Measurements from ENCODE around the gene LSS. TPM values are rescaled to one million over a fixed set of nuclear protein-coding genes. Genes with fewer than 3 reads are reported as not detected.

Gene LSS
- total RNA-seq, 4 donors from 2014 or later: 60.8 to 165 (median 81.7) TPM

DNA sequence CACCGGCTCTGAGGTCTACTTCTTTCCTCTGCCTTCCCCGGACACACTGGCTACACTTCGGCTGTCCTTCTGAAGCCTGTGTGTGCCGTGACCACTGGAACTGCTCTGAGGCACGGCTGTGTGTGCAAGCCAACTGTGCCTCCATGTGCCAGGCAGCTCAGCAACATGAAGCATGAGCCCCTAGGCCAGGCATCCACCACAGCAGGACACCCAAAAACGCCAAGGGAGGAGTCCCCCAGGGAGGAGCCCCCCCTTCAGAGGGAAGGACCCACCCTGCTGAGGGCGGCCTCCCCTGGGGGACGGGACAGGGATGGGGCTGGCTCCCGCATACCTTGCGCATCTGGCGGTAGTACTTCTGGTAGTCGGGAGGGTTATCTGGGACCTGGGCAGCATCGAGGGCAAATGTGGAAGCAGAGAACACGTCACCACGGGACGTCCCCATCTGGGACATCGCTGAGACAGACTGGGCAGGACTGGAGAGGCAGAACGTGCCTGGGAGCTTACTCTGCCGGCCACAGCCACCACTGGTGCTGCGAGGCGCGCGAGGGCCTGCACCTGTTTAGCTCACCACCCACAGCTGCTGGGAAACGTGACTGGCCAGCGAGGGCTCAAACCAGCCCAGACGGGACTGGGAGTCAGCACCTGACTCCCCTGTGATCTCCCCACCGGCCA lies 20.5 kb downstream of the LSS start:
- WGBS, 2 donors: 89 to 91% methylated on average over 19 to 26 of the region's 27 CpGs
- H3K4me3 ChIP-seq (ENCODE audit: low read depth, poor library complexity, severe bottlenecking): no peak overlapping the region
- intact Hi-C loops (cut with DNase I; ENCODE audit: low total_unique reads): no loop called here
- TF ChIP-seq, protein P1, sequence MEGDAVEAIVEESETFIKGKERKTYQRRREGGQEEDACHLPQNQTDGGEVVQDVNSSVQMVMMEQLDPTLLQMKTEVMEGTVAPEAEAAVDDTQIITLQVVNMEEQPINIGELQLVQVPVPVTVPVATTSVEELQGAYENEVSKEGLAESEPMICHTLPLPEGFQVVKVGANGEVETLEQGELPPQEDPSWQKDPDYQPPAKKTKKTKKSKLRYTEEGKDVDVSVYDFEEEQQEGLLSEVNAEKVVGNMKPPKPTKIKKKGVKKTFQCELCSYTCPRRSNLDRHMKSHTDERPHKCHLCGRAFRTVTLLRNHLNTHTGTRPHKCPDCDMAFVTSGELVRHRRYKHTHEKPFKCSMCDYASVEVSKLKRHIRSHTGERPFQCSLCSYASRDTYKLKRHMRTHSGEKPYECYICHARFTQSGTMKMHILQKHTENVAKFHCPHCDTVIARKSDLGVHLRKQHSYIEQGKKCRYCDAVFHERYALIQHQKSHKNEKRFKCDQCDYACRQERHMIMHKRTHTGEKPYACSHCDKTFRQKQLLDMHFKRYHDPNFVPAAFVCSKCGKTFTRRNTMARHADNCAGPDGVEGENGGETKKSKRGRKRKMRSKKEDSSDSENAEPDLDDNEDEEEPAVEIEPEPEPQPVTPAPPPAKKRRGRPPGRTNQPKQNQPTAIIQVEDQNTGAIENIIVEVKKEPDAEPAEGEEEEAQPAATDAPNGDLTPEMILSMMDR (IDR thresholded peaks at IDR 0.05): no peak
- no peak for TF ChIP-seq POLR2A (IDR thresholded peaks at IDR 0.05)
- DNase-seq (ENCODE audit: low spot score in 2 of 2): no peak

DNA sequence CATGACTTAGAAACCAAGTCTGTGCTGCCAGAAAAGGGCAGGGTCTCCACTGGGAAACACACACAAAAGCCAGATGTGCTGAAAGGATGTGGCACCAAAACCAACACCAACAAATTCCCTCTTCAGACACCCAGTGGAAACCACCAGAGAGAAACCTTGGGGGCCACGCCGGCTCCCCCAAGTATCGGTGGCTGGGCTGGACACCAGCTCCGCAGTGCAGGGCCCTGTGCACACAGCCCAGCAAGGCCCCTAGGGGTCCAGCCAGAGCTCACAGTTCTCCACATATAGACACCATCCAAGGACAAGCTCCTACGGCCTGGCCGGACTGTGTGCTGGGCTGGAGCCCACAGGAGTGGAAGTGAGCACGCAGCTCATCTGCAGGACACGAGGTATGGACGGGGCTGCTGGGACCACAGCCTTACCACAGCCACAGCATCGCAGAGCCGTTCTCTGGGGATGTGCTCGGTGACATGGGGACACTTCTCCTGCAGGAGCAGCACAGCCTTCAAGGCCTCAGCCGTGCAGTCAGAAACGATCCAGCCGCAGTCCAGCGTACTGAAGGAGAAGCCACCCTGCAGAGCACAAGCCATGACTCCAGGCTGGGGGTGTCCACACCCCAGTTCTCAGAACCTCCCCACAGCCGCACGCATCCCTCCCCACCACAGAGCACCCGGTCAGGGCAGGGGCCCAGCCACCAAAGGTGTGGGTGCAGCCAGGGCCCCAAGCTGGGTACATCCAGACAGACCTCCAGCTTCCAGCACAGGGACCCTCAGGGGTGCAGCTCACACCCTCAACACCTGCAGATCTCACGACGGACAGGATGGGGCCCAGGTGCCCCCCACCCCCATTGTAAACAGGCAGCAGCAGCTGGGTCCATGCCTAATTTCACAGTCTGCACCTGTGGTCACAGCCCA lies 21.3 kb downstream of the LSS start:
- TF ChIP-seq, protein P1 (IDR thresholded peaks at IDR 0.05): no peak
- no peak for TF ChIP-seq POLR2A (IDR thresholded peaks at IDR 0.05)
- no peak for DNase-seq (ENCODE audit: low spot score in 2 of 2)
- WGBS, 2 donors: 95 to 96% methylated on average over 18 to 20 of the region's 21 CpGs
- H3K4me3 ChIP-seq (ENCODE audit: low read depth, poor library complexity, severe bottlenecking): no peak overlapping the region
- intact Hi-C loops (cut with DNase I; ENCODE audit: low total_unique reads): no loop called here

DNA sequence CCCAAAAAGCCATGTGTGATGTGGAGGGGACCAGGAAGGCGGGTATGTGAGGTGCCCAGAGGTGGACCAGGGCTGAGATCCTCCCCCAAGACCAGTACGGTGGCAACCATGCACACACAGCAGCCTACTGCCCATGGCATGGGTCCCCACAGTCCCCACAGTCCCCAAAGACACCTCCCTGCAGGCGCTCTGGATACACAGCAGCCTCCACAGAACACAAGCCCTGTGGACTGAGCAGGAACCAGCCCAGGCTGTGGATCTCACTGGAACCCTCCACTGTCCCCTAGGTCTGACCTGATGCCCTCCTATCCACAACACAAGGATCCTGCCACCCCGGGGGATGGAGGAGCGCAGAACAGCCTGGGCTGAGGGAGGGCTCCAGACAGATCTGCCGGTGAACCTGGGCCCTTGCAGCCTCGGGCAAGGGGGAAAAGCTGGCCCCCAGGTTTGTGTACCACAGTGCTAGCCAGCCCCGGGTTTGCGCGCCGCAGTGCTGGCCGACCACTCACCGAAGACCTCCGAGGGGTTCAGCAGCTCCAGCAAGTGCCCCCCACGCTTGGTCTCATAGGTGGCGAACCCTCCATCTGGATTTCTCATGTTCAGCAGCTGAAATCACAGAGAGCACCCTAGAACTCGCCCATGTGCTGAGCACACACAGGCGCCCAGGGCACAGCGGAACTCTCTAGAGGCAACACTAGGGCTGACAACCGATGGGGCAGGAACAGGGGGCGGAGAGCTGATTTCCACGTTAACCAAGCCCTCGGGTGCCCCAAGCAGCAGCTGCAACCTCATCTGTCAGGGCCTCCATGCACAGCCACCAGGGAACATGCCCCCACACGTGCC lies 22.2 kb downstream of the LSS start:
- WGBS, 2 donors: 81 to 93% methylated on average over 16 to 19 of the region's 24 CpGs
- no peak overlapping the region for H3K4me3 ChIP-seq (ENCODE audit: low read depth, poor library complexity, severe bottlenecking)
- DNase-seq (ENCODE audit: low spot score in 2 of 2): no peak
- intact Hi-C loops (cut with DNase I; ENCODE audit: low total_unique reads): no loop called here
- no peak for TF ChIP-seq POLR2A (IDR thresholded peaks at IDR 0.05)
- TF ChIP-seq, protein P1 (IDR thresholded peaks at IDR 0.05): no peak

DNA sequence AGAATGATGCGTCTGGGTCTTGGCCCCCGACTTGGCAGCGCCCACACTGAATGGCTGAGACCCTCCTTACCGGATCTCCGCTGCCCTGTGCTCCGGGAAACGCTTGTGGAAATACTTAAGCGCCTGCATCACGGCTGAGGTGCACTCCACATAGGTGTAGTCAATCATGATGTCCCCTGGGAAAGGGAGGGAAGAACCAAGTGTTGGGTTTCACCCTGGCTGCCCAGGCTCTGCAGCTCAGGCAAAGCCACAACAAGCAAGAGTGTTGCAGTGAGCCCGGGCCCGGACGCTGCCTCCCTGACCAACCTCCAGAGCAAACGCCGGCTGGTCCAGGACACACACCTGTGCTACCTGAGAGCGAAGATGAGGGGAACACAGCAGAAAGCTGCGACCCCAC lies 22.8 kb downstream of the LSS start:
- DNase-seq (ENCODE audit: low spot score in 2 of 2): no peak
- no peak overlapping the region for H3K4me3 ChIP-seq (ENCODE audit: low read depth, poor library complexity, severe bottlenecking)
- intact Hi-C loops (cut with DNase I; ENCODE audit: low total_unique reads): no loop called here
- TF ChIP-seq POLR2A (IDR thresholded peaks at IDR 0.05): no peak
- TF ChIP-seq, protein P1 (IDR thresholded peaks at IDR 0.05): no peak
- WGBS, 2 donors: 94 to 95% methylated on average over 15 to 16 of the region's 16 CpGs

DNA sequence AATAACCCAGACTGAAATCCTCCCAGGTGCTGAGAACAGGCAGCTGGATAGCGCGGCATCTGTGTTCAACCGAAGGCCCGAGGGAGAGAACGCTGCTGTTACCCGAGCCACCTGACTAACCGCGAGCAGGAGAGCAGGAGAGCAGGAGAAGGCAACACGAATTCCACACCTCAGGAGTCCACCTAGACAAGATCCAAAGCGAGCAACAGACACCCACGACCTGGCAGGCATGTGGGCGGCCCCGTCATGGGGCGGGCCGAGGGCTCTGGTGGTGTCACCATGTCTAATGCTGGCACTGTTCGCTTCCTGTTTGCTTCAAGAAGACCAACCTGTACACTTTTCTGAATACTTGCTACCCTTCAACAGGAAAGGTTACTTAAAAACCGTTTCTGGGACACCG lies 23.4 kb downstream of the LSS start:
- intact Hi-C loops (cut with DNase I; ENCODE audit: low total_unique reads): no loop called here
- H3K4me3 ChIP-seq (ENCODE audit: low read depth, poor library complexity, severe bottlenecking): no peak overlapping the region
- WGBS, 2 donors: 86 to 88% methylated on average over 18 of the region's 18 CpGs
- no peak for DNase-seq (ENCODE audit: low spot score in 2 of 2)
- TF ChIP-seq POLR2A (IDR thresholded peaks at IDR 0.05): no peak
- TF ChIP-seq, protein P1 (IDR thresholded peaks at IDR 0.05): no peak

Data from lower leg skin (tissue), 4 donors.